ENCODE results near the gene MOSPD3.

DNA sequence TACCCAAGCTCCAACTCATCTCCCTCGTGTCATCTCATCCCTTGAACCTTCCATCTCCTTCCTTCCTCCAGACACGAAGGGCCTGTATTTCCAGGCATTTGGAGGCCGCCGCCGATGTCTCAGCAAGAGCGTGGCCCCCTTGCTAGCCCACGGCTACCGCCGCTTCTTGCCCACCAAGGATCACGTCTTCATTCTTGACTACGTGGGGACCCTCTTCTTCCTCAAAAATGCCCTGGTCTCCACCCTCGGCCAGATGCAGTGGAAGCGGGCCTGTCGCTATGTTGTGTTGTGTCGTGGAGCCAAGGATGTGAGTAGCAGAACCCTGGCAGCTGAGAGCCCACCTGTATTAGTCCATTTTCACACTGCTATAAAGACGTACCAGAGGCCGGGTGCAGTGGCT, 20.7 kb upstream of the MOSPD3 start:
- TF ChIP-seq, protein P1, sequence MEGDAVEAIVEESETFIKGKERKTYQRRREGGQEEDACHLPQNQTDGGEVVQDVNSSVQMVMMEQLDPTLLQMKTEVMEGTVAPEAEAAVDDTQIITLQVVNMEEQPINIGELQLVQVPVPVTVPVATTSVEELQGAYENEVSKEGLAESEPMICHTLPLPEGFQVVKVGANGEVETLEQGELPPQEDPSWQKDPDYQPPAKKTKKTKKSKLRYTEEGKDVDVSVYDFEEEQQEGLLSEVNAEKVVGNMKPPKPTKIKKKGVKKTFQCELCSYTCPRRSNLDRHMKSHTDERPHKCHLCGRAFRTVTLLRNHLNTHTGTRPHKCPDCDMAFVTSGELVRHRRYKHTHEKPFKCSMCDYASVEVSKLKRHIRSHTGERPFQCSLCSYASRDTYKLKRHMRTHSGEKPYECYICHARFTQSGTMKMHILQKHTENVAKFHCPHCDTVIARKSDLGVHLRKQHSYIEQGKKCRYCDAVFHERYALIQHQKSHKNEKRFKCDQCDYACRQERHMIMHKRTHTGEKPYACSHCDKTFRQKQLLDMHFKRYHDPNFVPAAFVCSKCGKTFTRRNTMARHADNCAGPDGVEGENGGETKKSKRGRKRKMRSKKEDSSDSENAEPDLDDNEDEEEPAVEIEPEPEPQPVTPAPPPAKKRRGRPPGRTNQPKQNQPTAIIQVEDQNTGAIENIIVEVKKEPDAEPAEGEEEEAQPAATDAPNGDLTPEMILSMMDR (IDR thresholded peaks at IDR 0.05): no peak
- TF ChIP-seq POLR2AphosphoS5 (IDR thresholded peaks at IDR 0.05): no peak
- TF ChIP-seq POLR2A (IDR thresholded peaks at IDR 0.05): no peak
- no peak for TF ChIP-seq EP300 (IDR thresholded peaks at IDR 0.05)

Data from upper lobe of left lung (tissue), 4 donors.